ENCODE data around the gene PDGFB.

Gene PDGFB

GRCh38 chr22:39280250-39280649 lies 35.5 kb upstream of the PDGFB start:
- no peak for DNase-seq (ENCODE audit: extremely low read depth, insufficient read length)
- Histone ChIP-seq H3K36me3 (ENCODE audit: control insufficient read depth, insufficient read depth, low read length) (no peaks in the 10 kb centered on the region), H3K4me3 (replicated peaks; ENCODE audit: low read depth, low read length) (no peak overlapping the region), H3K27me3 (replicated peaks; ENCODE audit: control insufficient read depth, insufficient read depth, low read length) (no peaks in the 10 kb centered on the region)
- TF ChIP-seq CTCF (IDR thresholded peaks at IDR 0.05; ENCODE audit: insufficient read depth, low read length, poor library complexity, severe bottlenecking), result no peak

DNA sequence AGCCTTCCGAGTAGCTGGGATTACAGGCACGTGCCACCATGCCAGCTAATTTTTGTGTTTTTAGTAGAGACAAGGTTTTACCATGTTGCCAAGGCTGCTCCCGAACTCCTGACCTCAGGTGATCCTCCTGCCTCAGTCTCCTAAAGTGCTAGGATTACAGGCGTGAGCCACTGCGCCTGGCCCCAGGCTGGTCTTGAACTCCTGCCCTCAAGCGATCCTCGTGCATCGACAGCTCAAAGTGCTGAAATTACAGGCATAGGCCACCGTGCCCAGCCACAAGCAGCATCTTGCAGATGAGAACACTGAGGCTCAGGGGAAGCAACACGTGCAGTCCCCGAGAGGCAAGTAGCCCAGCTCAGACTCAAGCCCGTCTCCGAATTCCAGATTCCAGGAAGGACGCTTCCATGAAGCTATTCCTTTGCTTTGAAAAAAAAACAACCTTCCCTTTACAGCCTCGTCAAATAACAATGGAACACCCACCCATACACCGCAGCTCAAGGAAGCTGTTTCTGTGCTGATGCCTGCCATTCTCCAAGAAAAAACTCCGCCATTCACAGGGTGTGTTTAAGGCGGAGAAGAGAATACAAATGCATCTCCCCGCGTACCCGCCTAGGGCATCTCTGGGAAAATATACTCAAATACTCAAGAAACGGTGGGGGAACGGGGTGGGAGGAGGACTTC lies 34.5 kb upstream of the PDGFB start:
- Histone ChIP-seq H3K27me3 (replicated peaks; ENCODE audit: control insufficient read depth, insufficient read depth, low read length) (no peaks in the 10 kb centered on the region), H3K4me3 (replicated peaks; ENCODE audit: low read depth, low read length) (no peak overlapping the region), H3K36me3 (ENCODE audit: control insufficient read depth, insufficient read depth, low read length) (no peaks in the 10 kb centered on the region)
- DNase-seq (ENCODE audit: extremely low read depth, insufficient read length), result no peak
- TF ChIP-seq CTCF (IDR thresholded peaks at IDR 0.05; ENCODE audit: insufficient read depth, low read length, poor library complexity, severe bottlenecking), result no peak

GRCh38 chr22:39278040-39278439 lies 33.3 kb upstream of the PDGFB start:
- H3K4me3 ChIP-seq (replicated peaks; ENCODE audit: low read depth, low read length), result no peak overlapping the region
- no peak for TF ChIP-seq CTCF (IDR thresholded peaks at IDR 0.05; ENCODE audit: insufficient read depth, low read length, poor library complexity, severe bottlenecking)
- H3K36me3 ChIP-seq (ENCODE audit: control insufficient read depth, insufficient read depth, low read length), result no peaks in the 10 kb centered on the region
- DNase-seq (ENCODE audit: extremely low read depth, insufficient read length), result no peak
- H3K27me3 ChIP-seq (replicated peaks; ENCODE audit: control insufficient read depth, insufficient read depth, low read length), result no peaks in the 10 kb centered on the region

DNA sequence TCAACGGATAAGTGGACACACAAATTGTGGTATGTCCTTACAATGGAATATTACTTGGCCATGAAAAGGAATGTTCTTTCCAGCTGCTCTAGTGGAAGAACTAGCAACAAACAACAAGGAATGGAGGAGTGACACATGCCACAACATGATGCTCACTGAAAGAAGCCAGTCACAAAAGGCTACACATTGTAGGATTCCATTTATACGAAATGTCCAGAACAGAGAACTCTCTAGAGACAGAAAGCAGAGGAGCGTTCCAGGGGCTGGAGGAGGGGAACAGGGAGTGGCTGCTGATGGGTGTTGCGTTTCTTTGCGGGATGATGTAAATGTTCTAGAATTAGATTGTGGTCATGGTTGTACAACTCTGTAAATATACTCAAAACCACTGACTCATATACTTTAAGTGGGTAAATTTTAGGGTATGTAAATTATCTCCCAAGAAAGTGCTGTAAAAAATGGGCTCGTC lies 32.4 kb upstream of the PDGFB start:
- Histone ChIP-seq H3K4me3 (replicated peaks; ENCODE audit: low read depth, low read length) (no peak overlapping the region), H3K27me3 (replicated peaks; ENCODE audit: control insufficient read depth, insufficient read depth, low read length) (no peaks in the 10 kb centered on the region), H3K36me3 (ENCODE audit: control insufficient read depth, insufficient read depth, low read length) (no peaks in the 10 kb centered on the region)
- DNase-seq (ENCODE audit: extremely low read depth, insufficient read length), result no peak
- no peak for TF ChIP-seq CTCF (IDR thresholded peaks at IDR 0.05; ENCODE audit: insufficient read depth, low read length, poor library complexity, severe bottlenecking)

DNA sequence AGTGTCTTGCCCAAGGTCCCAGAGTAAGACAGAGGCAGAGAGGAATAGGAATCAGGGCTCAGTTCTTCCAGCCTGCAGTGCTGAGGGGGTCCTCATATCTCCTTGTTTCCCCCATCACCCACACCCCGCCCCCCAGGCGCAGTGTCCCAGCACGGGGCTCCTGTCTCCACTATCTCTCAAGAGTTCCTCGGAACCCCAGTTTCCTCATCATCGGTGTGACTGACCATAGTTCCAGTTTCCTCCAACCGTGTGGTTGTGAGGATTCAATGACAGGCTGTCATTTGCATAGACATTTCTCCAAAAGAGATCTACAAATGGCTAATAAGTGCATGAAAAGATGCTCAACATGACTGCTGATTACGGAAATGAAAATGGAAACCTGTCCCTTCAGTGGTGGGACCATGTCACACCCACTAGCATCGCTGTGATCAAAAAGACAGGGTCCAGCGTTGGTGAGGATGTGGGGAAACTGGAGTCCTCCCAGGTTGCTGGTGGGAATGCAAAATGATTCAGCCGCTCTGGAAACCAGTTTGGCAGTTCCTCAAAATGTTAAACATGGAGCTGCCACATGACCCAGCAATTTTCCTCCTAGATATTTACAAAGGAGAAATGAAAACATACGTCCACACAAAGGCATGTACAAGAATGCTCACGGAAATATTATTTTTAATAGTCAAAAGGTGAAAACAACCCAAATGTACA lies 31.8 kb upstream of the PDGFB start:
- no peak for DNase-seq (ENCODE audit: extremely low read depth, insufficient read length)
- H3K27me3 ChIP-seq (replicated peaks; ENCODE audit: control insufficient read depth, insufficient read depth, low read length), result no peaks in the 10 kb centered on the region
- no peak overlapping the region for H3K4me3 ChIP-seq (replicated peaks; ENCODE audit: low read depth, low read length)
- no peaks in the 10 kb centered on the region for H3K36me3 ChIP-seq (ENCODE audit: control insufficient read depth, insufficient read depth, low read length)
- no peak for TF ChIP-seq CTCF (IDR thresholded peaks at IDR 0.05; ENCODE audit: insufficient read depth, low read length, poor library complexity, severe bottlenecking)
